ENCODE results near the gene TPST2.

- TF ChIP-seq CTCF (IDR thresholded peaks at IDR 0.05; ENCODE audit: low read depth, low read length): no peak
- TF ChIP-seq EZH2phosphoT487 (IDR thresholded peaks at IDR 0.05; ENCODE audit: low read depth): no peak
Observed at GRCh38 chr22:26617271-26618199, 27.6 kb upstream of the TPST2 start, which contains the start of gene CRYBB1.
